GM18526 (cell line): Measurements from ENCODE around the gene ZCCHC24.

Experiments used
- POLR2A ChIP-seq: IDR thresholded peaks from 3 replicates; pipeline ENCODE4 v1.6.1; 2011; ENCODE audit not compliant: insufficient read length; ENCODE audit errors: extremely low read depth

Gene ZCCHC24

GRCh38 chr10:79445161-79445976, at the start of gene ZCCHC24:
Gene ZCCHC24, minus strand, starts transcription at chr10:79445624. Its CDS starts 184 bp downstream, at chr10:79445440.
- peak; percentile 49 for TF ChIP-seq POLR2A

- TF ChIP-seq POLR2A, result no peak
Measured at GRCh38 chr10:79493806-79494205, 48.4 kb upstream of the ZCCHC24 start.

- TF ChIP-seq POLR2A, result no peak
Measured at GRCh38 chr10:79492839-79493238, 47.4 kb upstream of the ZCCHC24 start.

GRCh38 chr10:79492256-79492655, 46.8 kb upstream of the ZCCHC24 start:
- no peak for TF ChIP-seq POLR2A

- TF ChIP-seq POLR2A, result no peak
Measured at GRCh38 chr10:79491143-79491835, 45.9 kb upstream of the ZCCHC24 start.

GRCh38 chr10:79490400-79491142, 45.1 kb upstream of the ZCCHC24 start:
- TF ChIP-seq POLR2A, result no peak

GRCh38 chr10:79488870-79489269, 43.4 kb upstream of the ZCCHC24 start:
- no peak for TF ChIP-seq POLR2A

- no peak for TF ChIP-seq POLR2A
Measured at GRCh38 chr10:79488336-79488735, 42.9 kb upstream of the ZCCHC24 start.

GRCh38 chr10:79487296-79488194, 42.1 kb upstream of the ZCCHC24 start:
- no peak for TF ChIP-seq POLR2A

- no peak for TF ChIP-seq POLR2A
Measured at GRCh38 chr10:79484476-79484875, 39.1 kb upstream of the ZCCHC24 start.

GRCh38 chr10:79483948-79484347, 38.5 kb upstream of the ZCCHC24 start:
- no peak for TF ChIP-seq POLR2A

- TF ChIP-seq POLR2A, result no peak
Measured at GRCh38 chr10:79483299-79483698, 37.9 kb upstream of the ZCCHC24 start.

GRCh38 chr10:79482741-79483140, 37.3 kb upstream of the ZCCHC24 start:
- TF ChIP-seq POLR2A, result no peak

- TF ChIP-seq POLR2A, result no peak
Measured at GRCh38 chr10:79482304-79482703, 36.9 kb upstream of the ZCCHC24 start.

GRCh38 chr10:79479283-79479909, 34.0 kb upstream of the ZCCHC24 start:
- no peak for TF ChIP-seq POLR2A

GRCh38 chr10:79477456-79477855, 32.0 kb upstream of the ZCCHC24 start:
- no peak for TF ChIP-seq POLR2A
